ENCODE data around the gene LRBA.
"Not testable (repeated sequence)": the region's sequence is repeated elsewhere in the genome, so short reads cannot be mapped to it uniquely, and the experiment has no call there.

The LRBA gene

DNA sequence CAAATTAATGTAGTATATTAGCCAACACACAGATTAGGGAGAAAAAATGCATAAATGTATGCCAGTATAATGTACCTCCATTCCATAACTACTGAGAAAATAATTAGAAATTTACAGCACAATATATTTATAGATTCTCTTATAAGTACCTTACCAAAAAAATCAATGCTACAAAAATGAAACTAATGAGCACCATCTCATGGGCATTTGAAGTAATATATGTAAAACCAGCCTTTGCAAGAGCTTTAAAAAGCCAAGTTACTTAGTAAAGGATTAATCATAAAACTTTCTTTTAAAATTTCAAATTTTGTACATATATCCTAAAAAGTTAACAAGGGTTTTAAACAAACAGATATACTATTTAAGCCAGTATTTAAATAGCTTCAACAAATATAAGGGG, 43.2 kb downstream of the LRBA start:
- no peak for DNase-seq

DNA sequence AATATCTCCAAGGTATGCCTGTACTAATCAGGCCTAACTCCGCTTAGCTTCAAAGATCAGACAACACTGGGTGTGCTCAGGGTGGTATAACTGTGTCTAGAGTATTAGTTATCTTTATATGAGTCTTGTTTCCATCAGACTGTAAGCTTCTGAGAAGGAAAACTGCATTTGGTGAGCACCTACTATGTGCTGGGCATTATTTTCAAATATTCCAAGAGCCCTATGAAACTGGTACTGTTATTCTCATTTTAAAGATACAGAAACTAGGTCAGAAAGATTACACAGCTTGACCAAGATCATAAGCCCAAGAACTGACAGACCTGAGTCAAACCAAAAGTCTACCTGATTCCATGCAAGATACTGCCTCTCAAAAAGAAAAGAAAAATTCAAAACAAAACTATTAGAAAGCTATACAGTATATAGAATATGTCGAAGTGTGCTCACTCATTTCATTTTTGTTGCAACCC, 44.4 kb downstream of the LRBA start:
- DNase-seq = no peak

DNA sequence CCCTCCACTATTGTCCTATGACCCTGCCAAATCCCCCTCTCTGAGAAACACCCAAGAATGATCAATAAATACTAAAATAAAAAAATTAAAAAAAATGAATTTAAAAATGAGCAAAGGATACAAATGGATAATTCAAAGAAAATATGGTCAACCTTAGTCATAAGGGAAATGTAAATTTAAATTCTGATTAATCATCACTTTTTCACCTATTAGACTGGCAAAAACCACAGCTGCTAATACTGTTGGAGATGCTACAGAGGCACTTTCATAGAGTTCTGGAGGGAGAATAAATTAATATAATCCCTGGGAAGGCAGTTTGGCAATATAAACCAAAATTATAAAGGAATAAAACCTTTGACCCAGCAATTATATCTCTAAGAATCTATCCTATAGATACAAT, 50.3 kb downstream of the LRBA start:
- no peak for DNase-seq

DNA sequence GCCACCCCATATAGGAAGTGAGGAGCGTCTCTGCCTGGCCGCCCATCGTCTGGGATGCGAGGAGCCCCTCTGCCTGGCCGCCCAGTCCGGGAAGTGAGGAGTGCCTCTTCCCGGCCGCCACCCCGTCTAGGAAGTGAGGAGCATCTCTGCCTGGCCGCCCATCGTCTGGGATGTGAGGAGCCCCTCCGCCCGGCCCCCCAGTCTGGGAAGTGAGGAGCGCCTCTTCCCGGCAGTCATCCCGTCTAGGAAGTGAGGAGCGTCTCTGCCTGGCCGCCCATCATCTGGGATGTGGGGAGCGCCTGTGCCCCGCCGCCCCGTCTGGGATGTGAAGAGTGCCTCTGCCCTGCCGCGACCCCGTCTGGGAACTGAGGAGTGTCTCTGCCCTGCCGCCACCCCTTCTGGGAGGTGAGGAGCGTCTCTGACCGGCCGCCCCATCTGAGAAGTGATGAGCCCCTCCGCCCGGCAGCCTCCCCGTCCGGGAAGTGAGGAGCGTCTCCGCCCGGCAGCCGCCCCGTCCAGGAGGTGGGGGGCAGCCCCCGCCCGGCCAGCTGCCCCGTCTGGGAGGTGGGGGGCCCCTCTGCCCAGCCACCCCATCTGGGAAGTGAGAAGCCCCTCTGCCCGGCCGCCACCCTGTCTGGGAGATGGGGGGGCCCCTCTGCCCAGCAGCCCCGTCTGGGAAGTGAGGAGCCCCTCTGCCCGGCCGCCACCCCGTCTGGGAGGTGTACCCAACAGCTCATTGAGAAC, 51.3 kb downstream of the LRBA start:
- not testable (repeated sequence) for DNase-seq

DNA sequence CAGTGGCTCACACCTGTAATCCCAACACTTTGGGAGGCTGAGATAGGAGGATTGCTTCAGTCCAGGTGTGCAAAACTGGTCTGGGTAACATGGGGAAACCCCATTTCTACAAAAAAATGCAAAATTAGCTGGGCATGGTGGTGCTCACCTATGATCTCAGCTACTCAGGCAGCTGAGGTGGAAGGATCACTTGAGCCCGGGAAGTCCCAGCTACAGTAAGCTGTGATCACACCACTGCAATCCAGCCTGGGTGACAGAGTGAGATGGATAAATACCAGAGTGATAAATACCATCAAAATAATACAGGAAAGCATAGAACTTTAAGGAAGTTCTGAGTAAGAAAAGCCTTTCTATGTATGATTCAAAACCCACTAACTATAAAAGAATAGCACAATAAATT, 52.8 kb downstream of the LRBA start:
- DNase-seq = no peak

DNA sequence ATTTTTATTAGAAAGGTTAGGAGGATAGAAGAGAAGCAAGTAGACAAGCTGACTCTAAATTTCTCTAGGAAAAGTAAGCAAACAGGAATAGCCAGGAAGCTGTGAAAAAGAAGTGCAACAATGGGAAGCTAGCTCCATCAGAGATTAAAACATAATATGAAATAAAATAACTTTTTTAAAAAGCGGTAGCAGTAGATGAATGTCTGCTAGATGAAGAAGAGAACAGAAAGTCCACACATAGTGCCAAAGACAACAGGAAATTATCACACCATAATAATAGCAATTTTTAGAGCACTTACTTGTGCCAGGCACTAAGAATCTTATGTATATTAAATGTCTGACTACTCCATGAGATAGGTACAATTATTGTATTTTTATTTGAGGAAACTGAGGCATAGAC, 53.5 kb downstream of the LRBA start:
- no peak for DNase-seq

DNA sequence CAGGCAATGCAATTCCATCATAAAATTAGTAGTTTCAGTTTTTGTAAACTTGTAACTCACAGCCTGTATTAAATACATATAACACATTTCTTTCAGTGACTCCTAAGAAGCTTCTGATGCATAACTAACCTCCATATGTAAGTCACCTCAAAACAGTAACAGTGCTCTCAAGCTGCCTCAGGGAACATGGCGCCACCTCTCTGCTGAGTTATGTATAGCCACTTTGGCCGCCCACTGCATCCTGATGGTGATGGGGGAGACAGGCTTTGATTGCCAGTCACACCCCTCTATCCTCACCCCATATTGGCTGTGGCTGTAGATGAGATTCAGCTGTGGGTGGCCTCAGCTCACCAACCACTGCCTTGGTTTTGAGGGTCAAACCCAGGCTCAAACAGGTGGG, 54.3 kb downstream of the LRBA start:
- DNase-seq = peak; percentile 39

DNA sequence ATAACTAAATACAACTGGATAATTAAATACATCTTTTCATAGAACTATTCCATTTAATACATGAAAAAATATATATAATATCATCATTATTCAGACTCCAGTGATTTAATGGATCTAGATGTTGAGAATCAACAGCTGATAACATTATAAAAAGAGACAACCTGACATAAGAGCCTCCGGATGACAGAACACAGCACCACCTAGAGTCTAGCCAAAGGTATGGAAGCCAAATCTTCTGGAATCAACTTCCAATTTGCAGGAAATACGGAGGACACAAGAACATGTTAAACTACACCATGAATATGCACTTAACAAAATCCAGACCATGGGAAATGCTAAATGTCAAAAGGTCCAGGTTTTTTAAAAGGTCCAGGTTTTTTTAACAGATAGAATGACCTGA, 55.0 kb downstream of the LRBA start:
- no peak for DNase-seq

DNA sequence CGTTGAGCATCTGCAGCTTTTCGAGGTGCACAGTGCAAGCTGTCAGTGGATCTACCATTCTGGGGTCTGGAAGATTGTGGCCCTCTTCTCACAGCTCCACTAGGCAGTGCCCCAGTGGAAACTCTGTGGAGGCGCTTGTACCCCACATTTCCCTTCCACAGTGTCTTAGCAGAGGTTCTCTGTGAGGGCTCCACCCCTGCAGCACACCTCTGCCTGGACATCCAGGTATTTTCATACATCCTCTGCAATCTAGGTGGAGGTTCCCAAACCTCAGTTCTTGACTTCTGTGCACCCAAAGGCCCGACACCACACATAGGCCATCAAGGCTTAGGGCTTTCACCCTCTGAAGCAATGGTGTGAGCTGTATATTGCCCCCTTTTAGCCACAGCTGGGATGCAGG, 57.1 kb downstream of the LRBA start:
- DNase-seq = not testable (repeated sequence)

DNA sequence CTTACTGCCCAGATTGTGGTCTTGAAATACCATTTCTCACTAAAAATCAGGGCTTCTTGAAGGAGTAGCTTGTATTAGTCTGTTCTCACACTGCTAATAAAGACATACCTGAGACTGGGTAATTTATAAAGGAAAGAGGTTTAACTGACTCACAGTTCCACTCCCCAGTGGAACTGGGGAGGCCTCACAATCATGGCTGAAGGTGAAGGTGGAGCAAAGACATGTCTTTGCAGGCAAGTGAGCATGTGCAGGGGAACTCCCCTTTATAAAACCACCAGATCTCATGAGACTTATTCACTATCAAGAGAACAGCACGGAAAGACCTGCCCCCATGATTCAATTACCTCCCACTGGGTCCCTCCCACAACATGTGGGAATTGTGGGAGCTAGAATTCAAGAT, 58.0 kb downstream of the LRBA start:
- not testable (repeated sequence) for DNase-seq

DNA sequence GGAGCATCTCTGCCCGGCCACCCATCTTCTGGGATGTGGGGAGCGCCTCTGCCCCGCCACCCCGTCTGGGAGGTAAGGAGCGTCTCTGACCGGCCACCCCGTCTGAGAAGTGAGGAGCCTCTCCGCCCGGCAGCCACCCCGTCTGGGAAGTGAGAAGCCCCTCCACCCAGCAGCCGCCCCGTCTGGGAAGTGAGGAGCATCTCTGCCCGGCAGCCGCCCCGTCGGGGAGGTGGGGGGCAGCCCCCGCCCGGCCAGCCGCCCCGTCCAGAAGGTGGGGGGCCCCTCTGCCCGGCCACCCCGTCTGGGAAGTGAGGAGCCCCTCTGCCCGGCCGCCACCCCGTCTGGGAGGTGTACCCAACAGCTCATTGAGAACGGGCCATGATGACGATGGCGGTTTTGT, 61.2 kb downstream of the LRBA start:
- DNase-seq = not testable (repeated sequence)

DNA sequence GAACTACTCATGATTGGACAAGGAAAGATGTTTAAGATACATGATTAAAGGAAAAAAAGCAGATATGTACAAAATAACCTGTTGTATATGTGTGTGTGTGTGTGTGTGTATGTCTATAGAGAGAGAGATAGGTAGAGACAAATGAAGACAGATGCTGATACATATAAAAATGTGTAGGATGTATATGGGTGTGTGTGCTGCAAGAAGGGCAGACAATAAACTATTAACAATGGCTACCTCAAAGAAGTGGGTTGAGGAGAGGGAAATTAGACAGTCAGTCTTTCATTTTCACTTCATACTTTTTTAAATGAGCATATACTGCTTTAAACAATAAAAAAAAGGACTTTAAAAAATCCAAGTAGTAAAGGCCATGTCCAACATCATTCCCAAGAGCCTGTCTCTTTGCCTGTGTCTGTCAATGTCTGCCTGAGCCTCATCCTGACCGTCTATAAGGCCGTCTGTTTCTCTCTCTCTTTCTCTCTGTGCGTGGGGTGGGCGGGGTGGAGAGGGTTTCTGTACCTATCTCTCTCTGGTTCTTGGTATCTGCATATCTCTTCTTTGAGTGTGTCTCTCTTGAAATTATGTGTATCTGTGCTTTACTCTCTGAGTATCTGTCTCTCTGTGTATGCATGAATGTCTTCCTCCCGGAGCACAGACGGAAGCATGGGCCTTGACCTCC, 62.8 kb downstream of the LRBA start:
- no peak for DNase-seq

DNA sequence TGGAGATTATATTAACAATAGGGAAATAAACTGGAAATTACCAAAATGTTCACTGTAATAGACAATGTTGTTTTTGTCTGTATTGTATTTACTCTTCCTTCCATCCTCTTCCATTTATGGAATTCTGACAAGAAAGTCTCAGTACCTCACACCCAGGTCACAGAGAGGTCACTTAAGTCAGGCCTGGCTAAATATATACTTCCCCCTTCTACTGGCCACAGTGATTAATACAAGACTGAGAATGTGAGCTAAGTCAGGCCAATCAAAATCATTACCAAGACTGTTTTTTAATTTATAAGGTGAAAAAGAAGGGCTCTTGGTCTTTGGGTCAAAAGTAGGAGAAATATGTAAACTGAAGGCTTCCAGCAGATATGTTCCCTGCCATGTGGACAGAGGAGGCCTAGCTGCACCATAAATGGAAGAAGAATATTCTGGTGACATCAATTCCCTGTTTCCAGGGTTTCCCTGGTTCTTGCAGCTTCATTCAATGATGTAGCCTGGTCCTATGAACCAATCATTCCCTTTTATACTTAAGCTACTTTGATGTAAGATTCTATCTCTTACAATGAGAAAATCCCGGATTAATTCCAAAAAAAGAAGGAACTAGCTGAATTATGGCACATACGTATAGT, 64.3 kb downstream of the LRBA start:
- DNase-seq = no peak

DNA sequence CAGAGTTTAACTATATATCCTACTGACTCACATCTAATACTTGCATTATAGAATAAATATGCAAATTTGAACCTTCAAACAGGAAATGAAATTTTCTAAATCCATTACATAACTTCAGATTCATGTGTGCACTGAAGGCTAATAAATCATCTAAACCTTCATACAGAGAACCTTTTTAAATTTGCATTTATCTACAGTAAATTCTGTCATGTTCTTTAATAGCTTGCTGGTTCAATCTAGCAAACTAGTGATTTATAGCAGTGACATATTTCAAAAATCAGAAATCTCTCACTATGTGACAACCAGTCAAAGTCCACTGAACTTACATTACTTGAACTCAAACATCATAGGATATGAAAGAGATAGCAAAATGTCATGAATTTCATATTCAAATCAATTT, 65.1 kb downstream of the LRBA start:
- DNase-seq = no peak

DNA sequence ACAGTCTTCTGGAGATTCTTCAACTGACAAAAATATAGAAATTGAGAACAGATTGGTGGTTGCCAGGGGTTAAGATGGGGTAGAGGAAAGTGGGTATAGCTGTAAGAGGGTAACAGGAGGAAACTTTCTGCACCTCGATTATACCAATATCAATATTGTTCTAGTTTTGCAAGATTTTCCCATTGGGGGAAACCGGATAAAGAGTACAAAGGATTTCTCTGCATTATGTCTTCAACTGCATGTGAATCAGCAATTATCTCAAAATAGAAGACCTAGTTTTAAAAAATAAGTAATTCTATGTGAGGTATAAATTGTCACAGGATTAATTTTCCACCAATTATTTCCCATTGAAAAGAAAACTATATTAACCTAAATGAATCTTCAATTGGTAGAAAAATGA, 65.7 kb downstream of the LRBA start:
- no peak for DNase-seq

DNA sequence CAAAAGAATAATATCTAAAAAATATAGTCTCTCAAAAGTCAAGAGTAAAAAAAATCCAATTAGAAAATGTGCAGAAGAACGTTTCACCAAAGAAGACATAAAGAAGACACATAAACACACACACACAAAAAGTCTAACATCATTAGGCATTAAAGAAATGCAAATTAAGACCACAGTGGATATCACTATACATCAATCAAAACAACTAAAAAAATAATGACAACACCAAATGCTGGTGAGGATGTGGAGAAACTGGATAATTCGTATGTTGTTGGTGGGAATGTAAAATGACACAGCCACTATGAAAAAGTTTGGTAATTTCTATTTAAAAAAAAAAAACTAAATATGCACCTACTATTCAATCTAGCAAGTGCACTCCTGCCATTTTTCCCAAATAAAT, 66.4 kb downstream of the LRBA start:
- no peak for DNase-seq

DNA sequence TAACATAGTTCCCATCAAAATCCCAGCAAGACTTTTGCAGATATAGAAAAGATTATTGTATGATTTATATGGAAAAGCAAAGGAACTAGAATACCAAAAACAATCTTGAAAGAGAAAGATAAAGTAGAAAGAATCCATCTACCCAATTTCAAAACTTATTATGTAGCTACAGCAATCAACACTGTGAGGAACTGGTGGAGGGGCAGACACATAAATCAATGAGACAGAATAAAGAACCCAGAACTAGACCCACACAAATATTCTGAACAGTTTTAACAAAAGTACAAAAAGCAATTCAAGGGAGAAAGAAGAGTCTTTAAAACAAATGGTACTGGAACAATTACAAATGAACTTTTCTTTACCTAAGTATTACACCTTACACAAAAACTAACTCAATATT, 67.0 kb downstream of the LRBA start:
- no peak for DNase-seq

DNA sequence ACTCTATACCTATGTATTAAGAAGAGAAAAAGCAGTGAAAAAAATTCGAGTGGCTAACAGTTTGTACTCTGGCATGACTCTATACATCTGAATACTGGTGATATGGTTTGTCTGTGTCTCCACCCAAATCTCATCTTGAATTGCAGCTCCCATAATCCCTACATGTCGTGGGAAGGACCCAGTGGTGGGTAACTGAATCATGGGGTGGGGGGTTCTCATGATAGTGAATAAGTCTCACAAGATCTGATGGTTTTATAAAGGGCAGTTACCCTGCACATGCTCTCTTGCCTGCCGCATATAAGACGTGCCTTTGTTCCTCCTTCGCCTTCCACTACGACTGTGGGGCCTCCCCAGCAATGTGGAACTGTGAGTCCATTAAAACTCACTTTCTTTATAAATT, 70.4 kb downstream of the LRBA start:
- DNase-seq = no peak

DNA sequence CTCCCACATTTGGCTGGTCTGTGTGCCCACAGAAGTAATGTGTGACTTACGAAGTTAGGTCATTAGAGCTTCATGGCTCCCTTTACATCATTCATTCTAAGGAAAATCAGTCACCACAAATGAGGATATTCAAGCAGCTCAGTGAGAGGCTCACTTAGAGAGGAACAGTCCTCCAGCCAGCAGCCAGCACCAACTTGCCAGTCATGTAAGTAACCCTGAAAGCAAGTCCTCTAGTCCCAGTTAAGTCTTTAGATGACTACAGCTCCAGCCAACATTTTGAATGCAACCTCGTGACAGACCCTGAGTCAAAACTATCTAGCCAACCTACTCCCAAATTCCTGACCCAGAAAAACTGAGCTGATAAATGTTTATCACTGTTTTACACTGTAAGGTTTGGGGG, 71.3 kb downstream of the LRBA start:
- DNase-seq = no peak

DNA sequence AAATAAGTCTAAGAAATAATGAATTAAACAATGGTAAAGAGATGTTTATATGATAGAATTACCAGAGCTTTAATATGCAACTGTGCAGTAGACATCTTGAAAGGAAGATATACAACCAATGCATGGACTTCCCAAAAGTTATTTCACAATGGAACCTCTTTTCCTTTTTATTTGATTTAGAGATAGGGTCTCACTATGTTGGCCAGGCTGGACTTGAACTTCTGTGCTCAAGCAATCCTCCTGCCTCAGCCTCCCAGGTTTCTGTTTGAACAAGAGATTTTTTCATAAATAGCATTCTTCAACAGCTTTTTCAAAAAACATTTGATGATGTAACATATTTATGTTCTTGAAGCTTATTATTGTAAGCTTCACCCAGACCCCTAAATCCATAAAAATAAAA, 72.0 kb downstream of the LRBA start:
- no peak for DNase-seq

DNA sequence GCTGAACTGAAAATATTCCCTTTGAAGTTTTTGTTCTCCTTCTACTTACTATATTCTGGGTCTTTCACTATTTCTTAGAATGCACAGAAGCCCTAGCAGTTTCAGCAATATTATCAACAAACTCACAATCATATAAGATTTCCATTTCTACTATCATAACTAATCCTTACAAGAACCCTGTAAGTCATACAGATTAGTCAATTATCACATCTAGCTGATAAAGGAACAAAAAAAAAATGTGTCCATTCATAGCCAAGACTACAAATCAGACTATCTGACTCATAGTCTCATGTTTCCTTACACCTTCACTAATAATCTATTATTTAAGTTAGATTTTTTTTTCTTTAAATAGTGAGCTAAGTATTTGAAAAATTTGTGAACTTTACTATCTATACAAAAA, 72.5 kb downstream of the LRBA start:
- no peak for DNase-seq

DNA sequence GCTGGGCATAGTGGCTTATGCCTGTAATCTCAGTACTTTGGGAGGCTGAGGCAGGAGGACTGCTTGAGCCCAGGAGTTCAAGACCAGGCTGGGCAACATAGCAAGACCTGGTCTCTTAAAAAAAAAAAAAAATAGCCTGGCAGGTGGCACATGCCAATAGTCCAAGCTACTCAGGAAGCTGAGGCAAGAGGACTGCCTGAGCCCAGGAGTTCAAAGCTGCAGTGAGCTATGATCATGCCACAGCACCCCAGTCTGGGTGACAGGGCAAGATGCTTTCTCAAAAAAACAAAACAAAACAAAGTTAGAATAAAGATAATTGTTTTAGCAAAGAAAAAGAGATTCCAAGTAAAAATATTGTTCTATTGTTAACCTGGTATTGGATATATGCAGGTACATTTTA, 75.0 kb downstream of the LRBA start:
- no peak for DNase-seq

DNA sequence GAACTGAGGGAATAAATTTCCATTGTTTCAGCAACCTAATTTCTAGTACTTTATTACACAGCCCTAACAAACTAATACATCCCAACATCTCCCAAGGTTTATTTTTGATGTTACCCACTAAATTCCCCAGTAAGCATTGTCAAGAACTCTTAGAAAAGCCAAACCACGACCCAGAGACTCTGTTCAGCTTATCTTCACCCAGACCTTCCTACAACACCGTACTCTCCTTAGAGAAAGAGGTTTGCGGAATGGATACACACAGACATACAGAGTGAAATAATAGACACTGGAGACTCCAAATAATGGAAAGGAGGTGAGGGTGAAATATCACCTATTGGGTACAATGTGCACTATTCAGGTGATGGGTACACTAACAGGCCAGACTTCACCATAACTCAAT, 75.6 kb downstream of the LRBA start:
- DNase-seq = no peak

DNA sequence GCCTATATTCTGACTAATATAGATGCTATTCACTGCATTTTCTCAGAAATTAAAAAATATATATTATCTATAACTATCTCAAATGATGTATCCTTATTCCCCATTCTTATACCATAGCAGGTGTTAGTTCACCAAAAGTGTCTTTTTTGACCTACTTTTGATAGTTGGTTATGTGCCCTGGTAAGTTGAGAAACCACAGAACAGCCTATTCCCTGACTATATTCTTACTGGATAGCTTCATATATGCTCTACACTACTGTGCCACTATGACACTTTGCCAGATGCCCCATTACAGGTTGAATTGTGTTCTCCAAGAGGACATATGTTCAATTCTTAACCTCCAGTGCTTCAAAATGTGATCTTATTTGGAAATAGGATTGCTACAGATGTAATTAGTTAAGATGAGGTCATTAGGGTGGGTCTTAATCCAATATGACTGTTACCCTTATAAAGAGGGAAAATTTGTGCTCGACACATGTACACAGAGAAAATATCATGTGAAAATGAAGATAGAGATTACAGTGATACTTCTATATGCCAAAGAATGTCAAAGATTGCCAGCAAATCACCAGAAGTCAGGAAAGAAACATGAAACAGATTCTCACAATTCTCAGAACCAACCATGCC, 76.1 kb downstream of the LRBA start:
- DNase-seq = no peak
